ENCODE results near the gene MYO9B.

Gene MYO9B

GRCh38 chr19:17226002-17226933 is 150.7 kb downstream of the MYO9B start, which contains the start of gene OCEL1:
OCEL1 (plus strand) TSS chr19:17226226; CDS start chr19:17226248, 22 bp downstream.
- peak; percentile 100 for DNase-seq

DNA sequence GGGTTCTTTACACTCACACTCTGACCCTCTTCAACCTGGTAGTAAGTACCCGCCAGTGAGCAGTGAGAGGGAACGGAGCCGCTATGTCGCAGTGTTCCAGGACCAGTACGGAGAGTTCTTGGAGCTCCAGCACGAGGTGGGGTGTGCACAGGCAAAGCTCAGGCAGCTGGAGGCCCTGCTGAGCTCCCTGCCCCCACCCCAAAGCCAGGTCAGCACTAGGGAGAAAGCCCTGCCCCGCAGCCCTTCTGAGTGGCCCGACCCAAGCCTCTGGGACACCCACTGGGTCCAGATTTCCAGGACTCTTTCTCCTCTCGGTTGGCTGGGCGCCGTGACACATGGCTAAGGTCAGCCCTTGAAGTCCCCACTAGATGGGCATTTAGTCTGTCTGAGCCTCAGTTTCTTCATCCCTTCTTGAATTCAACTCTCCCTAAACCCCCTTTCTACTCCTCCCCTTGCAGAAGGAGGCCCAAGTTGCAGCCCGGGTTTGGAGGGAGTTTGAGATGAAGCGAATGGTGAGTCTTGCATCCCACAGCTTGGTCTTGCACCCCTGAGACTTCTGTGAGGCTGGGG is 152.3 kb downstream of the MYO9B start:
- DNase-seq = no peak

DNA sequence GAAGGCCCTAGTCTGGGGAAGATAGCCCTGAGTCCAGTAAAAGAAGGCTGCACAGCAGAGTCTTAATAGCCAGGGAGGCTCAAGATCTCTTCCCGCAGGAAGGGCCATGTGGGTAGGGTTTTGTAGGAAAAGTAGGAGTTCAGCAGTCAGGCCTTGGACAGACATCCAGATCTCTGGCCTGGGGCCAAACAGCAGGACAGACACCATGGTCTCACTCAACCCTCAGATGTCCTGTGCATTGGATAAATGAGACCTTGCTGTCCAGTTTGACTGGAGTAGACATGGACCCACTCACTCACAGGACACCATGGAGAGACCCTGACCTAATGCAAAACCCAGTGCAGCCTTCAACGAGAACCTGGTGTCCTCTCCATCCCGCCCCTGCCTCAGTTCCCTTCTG is 154.3 kb downstream of the MYO9B start:
- DNase-seq = no peak

- no peak for DNase-seq
Measured at GRCh38 chr19:17232258-17232657, 156.7 kb downstream of the MYO9B start.

DNA sequence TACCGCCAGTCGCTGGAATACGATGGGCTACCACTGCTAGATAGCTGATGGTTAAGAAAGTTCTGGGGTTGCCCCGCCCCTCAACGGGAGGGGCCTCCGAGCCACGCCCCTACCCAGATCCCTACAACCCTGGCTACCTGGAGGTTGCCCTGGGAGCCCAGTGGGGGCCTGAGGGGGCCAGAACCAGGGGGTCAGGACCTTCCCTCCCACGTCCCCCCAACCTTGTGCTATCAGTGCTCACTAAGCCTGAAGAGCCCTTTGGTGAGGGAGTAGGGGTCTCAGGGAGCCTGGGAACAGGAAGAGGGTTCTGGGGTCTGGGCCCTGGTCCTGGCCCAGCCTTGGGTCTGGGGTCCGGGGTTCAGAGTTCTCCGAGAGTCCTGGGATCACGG is 159.3 kb downstream of the MYO9B start:
- DNase-seq = peak; percentile 46

GRCh38 chr19:17235300-17235970 is 159.9 kb downstream of the MYO9B start:
- peak; percentile 70 for DNase-seq

GRCh38 chr19:17235971-17236777 is 160.6 kb downstream of the MYO9B start:
- no peak for DNase-seq

GRCh38 chr19:17236811-17237543 is 161.4 kb downstream of the MYO9B start:
- no peak for DNase-seq

DNA sequence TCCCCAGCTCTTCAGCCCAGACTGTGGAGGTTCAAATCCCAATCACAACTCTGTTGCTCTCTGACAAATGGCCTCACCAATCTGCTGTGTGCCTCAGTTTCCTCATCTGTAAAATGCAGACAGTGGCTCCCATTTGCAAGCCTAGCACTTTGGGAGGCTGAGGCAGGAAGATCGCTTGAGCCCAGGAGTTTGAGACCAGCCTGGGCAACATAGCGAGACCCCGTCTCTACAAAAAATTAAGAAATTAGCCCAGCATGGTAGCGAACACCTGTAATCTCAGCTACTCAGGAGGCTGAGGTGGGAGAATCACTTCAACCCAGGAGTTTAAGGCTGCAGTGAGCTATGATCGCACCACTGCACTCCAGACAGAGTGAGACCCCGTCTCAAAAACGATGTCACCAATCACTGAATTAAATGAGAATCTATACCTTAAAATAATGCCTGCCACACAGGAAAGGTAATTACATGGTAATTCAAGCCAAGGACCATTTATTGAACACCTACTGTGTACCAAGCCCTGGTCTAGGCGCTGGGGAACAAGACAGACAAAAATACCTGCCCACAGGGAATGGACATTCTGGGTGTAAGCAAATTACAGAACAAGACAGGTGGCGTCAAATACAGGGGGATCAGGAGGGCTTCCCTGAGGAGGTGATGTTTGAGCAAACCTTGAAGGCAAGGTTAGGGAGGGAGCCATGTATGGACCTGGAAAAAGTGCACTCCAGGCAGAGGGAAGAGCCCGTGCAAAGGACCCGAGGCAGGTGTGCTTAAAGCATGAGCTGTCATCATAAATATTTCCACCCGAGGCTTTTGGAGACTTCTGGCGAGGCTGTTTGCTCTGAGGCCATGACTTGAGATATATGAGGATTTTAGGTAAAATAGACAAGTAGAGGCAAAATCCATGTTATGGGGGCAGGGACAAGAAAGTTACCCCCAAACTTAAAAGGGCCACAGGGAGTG is 162.4 kb downstream of the MYO9B start:
- no peak for DNase-seq

DNA sequence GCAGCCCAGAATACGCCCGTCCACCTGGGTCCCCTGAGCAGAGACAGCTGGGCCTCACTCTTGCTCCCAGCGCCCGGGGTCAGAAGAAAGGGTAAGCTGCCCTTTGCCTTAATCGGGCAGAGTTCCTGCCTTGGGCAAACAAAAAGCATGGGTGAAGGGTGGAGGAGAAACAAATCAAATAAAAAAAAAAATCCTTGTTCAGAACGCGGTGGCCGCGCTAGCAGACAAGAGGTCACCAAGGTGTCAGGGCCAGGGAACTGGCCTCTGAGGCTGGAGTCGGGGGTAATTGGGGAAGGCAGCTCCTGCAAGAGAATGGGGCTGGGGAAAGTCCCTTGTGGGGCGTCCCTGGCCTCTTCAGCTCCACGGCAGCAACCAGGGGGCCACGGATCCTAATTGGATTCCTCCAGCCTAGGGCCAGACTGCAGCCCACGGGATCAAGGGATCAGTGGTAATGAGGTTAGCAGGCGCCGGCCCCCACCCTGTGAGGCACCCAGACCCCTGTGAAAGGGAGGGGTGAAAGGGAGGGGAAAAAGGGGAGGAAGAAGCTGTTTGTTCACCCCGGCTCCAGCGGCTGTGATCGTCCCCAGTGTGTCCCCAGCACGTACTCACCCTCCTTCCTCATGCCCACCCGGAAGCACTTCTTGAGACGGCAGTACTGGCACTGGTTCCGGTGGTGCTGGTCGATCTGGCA is 164.6 kb downstream of the MYO9B start:
- no peak for DNase-seq

DNA sequence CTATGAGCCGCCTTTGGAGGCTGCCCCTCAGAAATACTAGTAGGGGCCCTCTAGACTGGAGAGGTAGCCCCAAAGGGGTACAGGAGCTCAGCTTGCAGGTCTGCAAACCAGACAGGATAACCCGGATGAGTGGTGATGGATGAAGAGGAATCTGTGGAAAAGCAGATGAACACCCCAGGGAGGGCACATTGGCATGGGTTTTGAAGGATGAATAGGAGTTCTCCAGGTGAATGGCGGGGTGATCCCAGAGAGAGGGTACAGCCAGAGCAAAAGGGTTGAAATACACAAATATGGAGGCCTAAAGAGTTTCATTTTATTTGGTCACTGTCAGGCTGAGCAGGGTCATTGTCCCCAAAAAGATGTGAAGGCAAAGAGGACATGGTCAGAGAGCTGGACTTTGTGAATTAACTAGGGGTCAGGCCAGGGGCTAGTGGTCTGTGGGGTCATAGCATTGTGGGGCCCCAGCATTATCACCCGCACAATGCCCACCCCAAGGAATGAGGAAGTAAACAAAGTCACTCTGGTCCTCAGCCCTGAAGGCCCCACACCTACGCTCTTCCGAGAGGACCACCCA is 165.3 kb downstream of the MYO9B start:
- DNase-seq = no peak

DNA sequence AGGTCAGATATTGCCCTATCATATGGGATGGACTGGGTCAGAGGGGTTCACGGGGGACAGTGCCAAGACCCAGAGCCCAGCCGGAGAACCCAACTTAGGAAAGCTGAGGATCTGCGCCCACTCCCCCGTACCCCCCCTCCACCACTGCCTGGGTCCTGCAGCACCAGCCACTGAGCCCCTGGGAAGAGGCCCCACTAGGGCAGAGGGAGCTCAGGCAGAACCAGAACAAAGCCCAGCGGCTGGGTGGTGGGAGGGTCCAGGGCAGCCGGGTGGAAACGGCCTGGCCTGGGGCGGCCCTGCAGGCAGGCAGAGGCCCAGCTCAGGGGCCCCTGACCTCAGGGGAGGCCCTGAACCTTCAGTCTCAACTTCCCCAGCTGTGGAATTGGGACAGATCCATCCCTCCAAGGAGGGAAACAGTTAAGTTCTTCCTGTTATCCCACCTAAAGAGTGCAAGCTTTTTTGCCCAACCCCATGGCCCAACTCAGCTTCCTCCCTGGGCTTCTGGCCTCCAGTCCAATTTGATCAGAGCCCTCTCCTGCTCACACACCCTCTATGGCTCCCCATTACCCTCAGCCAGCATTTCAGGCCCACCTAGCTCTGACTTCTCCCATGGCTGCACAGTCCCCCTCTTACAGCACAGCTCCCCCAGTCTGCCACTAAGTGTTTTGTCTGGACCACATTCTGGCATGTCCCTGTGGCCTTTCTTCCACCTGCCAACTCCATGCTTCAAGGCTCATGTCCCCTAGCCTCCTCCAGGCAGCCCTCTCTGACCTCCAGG is 167.0 kb downstream of the MYO9B start:
- DNase-seq = no peak

DNA sequence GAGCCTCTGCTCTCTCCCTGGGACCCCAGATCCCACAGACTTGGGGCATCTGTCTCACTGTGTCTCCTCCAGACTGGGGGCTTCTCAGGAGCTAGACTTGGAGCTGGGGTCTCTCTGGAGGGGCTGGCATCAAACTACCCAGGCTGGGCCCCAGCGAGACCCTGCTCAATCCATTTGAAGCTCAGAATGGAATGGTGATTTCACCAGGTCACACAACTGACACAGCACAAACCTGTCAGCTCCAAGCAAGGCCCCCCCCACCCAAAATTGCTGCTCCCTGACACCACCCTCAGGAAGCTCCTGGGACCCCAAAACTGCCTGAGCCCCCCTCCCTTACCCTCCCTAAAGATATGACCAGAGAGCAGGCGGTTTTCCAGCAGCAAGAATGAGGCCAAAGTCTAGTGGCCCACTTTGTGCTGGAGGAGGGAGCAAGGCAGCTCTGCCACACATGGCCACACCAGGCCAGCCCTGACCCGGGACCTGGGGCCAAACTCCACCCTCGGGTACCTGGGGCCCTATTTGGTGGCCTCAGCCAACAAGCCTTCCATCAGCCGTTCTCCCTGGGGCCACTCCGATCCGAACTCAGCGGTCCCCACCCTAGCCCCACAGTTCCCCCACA is 167.7 kb downstream of the MYO9B start:
- DNase-seq = no peak

GRCh38 chr19:17243830-17244617 is 168.4 kb downstream of the MYO9B start:
- no peak for DNase-seq

- no peak for DNase-seq
Measured at GRCh38 chr19:17244618-17245534, 169.3 kb downstream of the MYO9B start.

DNA sequence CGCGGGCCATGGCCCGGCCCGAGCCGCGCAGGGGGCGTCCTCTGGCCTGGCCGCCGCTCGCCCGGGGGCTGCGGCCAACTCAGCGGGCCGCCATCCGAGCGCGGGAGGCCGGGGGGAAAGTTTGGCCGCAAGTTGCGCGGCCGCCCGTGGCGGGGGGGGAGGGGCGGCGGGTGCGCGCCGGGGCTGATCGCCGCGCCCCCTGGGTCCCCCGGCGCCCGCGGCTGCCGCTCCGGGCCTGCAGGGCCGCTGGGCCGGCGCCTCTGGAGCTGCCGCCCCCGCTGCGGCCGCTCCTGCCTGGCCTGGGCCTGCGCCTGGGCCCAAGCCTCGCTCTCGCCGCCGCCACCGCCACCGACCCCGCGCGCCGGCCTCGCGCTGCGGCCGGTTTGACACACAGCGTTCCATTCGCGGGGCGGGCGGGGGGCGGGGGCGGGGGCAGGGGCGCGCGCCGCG is 170.0 kb downstream of the MYO9B start, which contains the start of gene NR2F6:
Gene NR2F6, minus strand, starts transcription at position 385 of the 450 bp plus-strand sequence. CDS start 699 bp downstream, outside the sequence.
- no peak for DNase-seq

Measured in inflammatory macrophage treated with lipopolysaccharide for 4 hours (primary cell).